HG02610 (cell line): Measurements from ENCODE around the gene TRAF1.

ENCODE experiments used
- ATAC-seq: cut with Tn5 transposase; IDR thresholded peaks from one replicate; pipeline ENCODE4 v1.9.1; 2021; ENCODE audit warnings: mild to moderate bottlenecking, moderate library complexity; ENCODE audit not compliant: unreplicated experiment

The TRAF1 gene

DNA sequence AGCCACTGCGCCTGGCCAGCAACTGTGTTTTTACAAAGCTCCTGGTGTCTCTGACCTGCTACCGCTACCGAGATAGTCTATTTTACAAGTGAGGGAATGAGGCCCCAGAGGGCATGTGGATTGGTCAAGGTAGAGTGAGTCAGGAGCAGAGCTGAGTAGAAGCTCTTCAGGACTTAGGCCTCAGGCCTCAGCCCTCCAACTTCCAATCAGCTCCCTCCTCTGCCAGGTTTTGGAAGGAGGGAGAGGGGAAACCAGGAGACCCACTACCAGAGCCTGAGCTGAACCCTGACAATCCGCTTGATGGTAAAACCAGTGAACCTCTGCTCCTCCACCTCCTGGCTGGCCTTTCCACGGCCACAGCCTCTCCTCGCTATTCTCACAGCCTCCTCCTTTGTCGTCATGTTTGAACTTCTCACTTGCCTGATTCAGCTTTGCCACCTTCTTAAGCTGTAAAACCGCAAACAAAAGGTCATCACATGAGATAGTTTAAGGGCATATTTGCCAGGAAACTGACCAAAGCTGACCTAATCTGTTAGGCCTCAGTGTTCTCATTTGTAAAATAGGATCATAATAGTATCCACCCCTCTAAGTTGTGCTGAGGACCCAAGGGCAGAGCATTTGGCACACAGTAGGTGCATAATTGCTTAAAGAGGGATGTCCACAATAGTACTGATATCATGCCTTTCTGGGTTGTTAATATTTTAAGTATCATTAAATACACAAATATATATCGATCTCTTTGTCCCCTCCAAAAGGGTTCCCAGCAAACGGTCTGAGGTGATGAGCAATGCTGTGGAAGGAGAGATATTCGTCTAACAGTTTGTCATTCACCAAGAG is 1.7 kb downstream of the TRAF1 start:
- no peak for ATAC-seq

DNA sequence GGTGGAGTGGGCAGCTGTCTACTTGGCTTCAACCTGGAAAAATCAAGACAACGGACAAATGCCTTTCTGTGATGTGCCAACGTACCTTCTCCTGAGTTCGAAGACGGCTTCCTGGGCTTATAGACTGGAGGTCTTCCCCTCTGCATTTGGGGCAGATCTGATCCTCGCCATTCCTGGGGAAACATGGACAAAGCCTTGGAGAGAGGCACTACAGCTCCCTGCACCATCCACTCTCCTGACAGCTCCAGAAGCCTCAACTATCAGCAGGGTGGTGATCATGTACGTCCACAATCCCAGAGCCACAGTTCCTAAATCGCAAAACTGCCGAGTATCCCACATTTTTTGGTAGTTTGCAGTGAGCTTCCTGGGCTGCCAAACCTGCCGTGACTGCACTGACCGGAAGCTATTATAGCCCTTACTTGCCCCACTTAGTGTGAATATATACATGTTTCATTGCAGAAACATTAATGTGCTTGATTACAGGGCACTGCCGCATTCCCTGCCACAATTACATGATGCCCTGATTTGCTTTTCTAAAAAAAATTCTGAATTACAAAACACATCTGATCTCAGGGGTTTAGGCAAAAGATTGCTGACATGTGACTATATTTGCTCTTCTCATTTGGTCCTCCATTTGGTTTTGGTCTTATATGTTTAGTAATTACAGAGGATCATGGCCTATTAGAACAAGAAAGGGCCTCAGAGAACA is 2.8 kb downstream of the TRAF1 start:
- ATAC-seq, result no peak

- ATAC-seq, result no peak
Measured at GRCh38 chr9:120922404-120923195, 4.0 kb downstream of the TRAF1 start.

DNA sequence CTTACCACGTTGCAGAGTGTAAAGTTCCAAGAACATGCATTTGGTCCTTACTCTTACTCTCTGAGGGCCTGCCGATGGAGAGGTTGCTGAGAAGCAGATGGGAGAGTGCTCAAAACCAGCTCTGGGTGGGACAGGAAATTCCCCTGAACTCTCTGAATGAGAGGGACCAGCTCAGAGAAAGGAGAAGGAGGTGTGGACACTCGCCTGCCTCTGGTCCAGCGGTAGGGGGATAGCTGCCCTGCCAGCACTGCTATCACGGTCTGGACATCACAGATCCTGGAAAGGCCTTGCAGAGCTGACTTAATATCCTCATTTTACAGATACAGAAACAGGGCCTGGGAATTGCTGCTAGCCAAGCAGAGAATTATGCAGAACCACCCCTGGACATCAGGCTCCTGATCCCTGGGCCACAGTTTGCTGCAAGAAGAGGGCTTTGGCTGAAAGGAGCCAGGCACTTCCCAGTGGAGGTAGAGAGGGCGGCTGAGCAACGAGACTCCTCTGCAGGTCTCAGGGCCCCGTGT is 4.9 kb downstream of the TRAF1 start:
- ATAC-seq, result peak; percentile 16

GRCh38 chr9:120920806-120921178 is 5.8 kb downstream of the TRAF1 start:
- ATAC-seq, result peak; percentile 53

DNA sequence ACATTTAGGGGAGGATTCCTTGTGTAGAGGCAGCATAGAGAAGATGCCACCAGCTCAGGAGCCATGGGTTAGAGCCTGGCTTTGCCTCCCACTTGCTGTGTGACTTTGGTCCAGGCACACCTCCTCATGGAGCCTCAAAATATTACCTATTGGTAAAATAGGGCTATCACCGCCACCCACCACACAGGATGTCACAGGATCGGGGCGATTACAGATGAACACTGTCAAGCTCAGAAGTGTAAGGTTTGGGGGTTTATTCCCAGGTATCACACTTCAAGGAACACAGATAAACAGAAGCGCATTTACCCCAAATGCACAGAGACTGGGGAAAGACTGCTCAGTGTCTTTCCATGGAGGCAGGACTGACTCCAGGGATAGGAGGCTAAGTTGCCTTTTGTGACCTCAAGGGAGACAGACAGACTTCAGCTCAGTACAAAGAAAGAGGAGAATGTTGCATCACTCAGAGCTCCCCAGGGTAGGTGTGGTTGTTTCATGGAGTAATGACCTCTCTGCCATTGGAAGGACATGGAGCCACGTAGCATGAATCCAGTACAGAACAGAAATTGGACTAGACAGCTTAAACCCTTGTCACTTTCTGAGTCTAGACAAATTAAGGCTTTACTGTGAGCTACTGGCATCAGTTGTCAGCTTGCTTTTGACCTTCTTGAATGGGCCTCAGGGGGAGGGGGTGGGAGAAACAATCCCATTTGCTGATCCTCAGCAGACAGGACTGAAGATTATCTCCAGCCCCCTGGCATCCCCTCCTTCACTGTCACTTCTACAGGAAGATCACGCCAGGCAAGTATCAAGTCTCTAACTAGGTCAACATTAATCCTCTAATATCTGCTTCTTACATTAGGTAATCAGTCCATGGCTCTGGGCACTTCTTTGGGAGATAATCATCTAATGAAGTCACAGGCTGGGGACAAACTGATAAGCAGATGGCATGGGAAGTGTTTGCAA is 6.5 kb downstream of the TRAF1 start:
- ATAC-seq, result no peak

GRCh38 chr9:120918931-120919842 is 7.4 kb downstream of the TRAF1 start:
- no peak for ATAC-seq

- no peak for ATAC-seq
Measured at GRCh38 chr9:120917929-120918762, 8.4 kb downstream of the TRAF1 start.

DNA sequence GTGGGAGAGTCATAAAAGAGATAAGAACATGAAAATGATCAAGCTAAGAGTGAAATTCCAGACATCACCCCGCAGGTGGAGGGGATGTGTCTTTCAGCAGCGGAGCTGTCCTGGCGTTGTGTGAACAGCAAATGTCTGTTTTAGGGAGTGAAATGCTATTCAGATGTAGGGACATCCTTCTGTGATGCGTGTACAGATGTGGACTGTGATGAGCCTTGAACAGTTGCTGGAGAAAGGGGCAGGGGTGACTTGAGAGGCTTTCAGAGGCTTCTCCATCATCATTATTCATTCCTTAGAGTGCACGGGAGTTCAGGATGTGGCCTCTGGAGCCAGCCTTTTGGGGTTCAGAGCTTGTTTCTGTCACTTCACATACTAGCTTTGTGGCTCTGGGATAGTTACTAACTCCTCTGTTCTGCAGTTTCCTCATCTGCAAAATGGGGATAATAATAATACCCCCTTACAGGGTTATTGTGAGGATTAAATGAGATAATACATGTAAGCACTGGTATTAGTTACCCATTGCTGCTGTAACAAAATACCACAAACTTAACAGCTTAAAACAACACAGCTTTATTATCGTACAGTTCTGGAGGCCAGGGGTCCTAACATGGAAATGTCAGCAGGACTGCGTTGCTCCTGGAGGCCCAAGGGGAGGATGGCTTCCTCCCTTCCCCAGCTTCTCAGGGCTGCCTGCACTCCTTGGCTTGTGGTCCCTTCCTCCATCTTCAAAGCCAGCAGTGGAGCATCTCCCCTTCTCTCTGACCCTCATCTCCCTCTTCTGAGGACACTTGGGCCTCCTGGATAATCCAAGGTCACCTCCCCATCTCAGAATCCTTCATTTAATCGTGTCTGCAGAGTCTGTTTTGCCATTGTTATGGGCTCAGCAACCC is 9.4 kb downstream of the TRAF1 start:
- ATAC-seq, result no peak

GRCh38 chr9:120916588-120916987 is 10.0 kb downstream of the TRAF1 start:
- no peak for ATAC-seq

DNA sequence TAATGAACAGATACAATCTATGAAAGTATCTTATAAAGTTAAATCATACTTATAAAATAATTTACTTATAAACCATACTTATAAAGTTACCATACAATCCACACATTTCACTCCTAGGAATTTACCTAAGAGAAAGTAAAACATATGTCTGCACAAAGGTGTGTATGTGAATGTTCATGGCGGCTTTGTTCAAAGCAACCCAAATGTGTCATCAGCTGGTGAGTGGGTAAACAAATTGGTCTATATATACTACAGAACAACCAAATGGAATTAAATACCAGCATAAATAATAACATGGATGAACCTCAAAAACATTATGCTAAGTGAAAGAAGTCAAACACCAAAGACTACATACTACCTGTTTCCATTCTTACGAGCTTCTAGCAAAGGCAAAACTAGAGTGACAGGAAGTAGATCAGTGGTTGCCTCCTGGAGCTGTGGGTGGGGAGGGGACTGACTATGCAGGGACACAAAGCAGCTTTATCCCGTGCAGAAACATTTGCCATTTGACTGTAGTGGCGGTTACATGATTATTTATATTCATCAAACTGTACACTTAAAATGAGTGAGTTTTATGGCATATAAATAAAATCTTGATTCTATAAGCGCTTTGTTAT is 10.6 kb downstream of the TRAF1 start:
- ATAC-seq, result no peak

- no peak for ATAC-seq
Measured at GRCh38 chr9:120914953-120915352, 11.6 kb downstream of the TRAF1 start.

- ATAC-seq, result no peak
Measured at GRCh38 chr9:120914396-120914795, 12.2 kb downstream of the TRAF1 start.

GRCh38 chr9:120913647-120914264 is 12.8 kb downstream of the TRAF1 start:
- ATAC-seq, result no peak

DNA sequence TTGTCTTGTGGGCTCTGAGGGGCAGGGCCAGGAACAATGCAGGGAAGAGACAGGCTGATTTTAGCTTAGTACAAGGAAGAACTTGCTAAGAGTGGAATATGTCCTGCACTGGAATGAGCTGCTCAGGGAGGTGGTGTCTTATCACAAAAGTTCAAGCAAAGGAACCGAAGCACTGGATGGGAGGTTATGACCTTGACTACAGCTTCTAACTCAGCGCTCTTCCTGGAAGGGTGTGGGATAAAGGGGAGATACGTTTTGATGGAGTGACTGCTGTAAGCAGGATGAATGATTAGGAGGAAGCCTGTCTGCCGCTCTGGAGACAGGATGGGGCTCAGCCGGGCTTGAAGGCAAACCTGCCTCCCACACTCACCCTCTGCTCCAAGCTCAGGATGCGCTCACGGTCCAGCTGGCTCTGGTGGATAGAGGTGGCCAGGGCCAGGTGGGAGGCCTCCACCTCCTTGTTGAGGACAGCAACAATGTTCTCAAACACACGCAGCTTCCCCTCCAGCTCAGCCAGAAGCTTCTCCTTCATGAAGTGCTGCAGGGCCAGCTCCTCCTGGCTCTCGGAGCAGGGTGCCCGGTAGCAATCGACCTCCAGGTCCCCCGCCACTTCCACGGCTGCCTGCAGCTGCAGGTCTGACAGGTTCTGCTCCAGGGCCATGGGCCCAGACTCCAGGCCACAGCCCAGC is 13.5 kb downstream of the TRAF1 start:
- no peak for ATAC-seq

GRCh38 chr9:120911295-120911837 is 15.2 kb downstream of the TRAF1 start:
- no peak for ATAC-seq
